PC-9 (cell line): ENCODE data around the gene CMSS1. TPM values are rescaled to one million over a fixed set of nuclear protein-coding genes. Genes with fewer than 3 reads are reported as not detected.

Experiments
- BruUV-seq: library from RNA; stranded (reverse); fragments of 400-500 nt; replicated peaks from 2 replicates; lab custom pipeline; 2021; lab: Mats Ljungman, UMichigan
- CTCF ChIA-PET: fragments of 300-600 bp; sonication (Branson Sonifier 250); formaldehyde crosslinking; loops from one replicate; lab custom pipeline; 2022; ENCODE audit warnings: antibody characterized with exemption; lab: Charles Lee
- POLR2A ChIA-PET: fragments of 300-600 bp; sonication (Branson Sonifier 250); formaldehyde crosslinking; loops from one replicate; lab custom pipeline; 2022; ENCODE audit warnings: antibody characterized with exemption; ENCODE audit not compliant: unreplicated experiment; lab: Charles Lee
- DNase-seq, 2 experiments: peaks; one replicate each; pipeline versions ENCODE4 v3.0.0 to v3.0.0-alpha.2; 2015 to 2022; ENCODE audit warnings: mixed read lengths in 1 of 2
- H2AFZ ChIP-seq: fragments of 200-600 bp; sonication (generic); 2 replicates; pipeline ENCODE4 v1.8.1; 2017; ENCODE audit warnings: antibody characterized with exemption
- H3F3A ChIP-seq: fragments of 200-600 bp; sonication (generic); 2 replicates; pipeline ENCODE4 v1.8.1; 2017; ENCODE audit warnings: antibody characterized with exemption, mild to moderate bottlenecking, low read depth; ENCODE audit not compliant: insufficient read depth
- H3K27ac ChIP-seq: fragments of 200-600 bp; sonication (generic); 2 replicates; pipeline ENCODE4 v1.6.1; 2016; ENCODE audit warnings: mixed run types
- H3K27me3 ChIP-seq: fragments of 200-600 bp; sonication (generic); 2 replicates; pipeline ENCODE4 v1.6.1; 2016; ENCODE audit warnings: low read depth, mixed run types; ENCODE audit not compliant: insufficient read depth
- H3K36me3 ChIP-seq: fragments of 200-600 bp; sonication (generic); 2 replicates; pipeline ENCODE4 v1.6.1; 2016; ENCODE audit warnings: low read depth, mixed run types
- H3K4me1 ChIP-seq: fragments of 200-600 bp; sonication (generic); replicated peaks from 2 replicates; pipeline ENCODE4 v1.6.1; 2016; ENCODE audit warnings: mixed run types; ENCODE audit not compliant: insufficient read depth
- H3K4me2 ChIP-seq: fragments of 200-600 bp; sonication (generic); 2 replicates; pipeline ENCODE4 v1.6.1; 2017; ENCODE audit warnings: mixed run types
- H3K4me3 ChIP-seq: fragments of 200-600 bp; sonication (generic); 2 replicates; pipeline ENCODE4 v1.6.1; 2016; ENCODE audit warnings: mixed run types
- H3K79me2 ChIP-seq: fragments of 200-600 bp; sonication (generic); 2 replicates; pipeline ENCODE4 v1.6.1; 2017; ENCODE audit warnings: low read depth, mixed run types
- H3K9me2 ChIP-seq: fragments of 200-600 bp; sonication (generic); 2 replicates; pipeline ENCODE4 v1.8.1; 2017; ENCODE audit warnings: mild to moderate bottlenecking; ENCODE audit not compliant: insufficient read depth
- H3K9me3 ChIP-seq: fragments of 200-600 bp; sonication (generic); 2 replicates; pipeline ENCODE4 v1.8.1; 2016; ENCODE audit warnings: low read depth; ENCODE audit not compliant: insufficient read depth
- H4K20me1 ChIP-seq: fragments of 200-600 bp; sonication (generic); 2 replicates; pipeline ENCODE4 v1.8.1; 2017; ENCODE audit not compliant: insufficient read depth
- EZH2 ChIP-seq: fragments of 200-600 bp; sonication (generic); IDR thresholded peaks from 2 replicates; pipeline ENCODE4 v1.8.0; 2017; ENCODE audit warnings: antibody characterized with exemption, low read depth
- intact Hi-C: fragments of 100-400 bp; cut with micrococcal nuclease; formaldehyde crosslinking; loops from one replicate; pipeline ENCODE4 v1.10.0; 2022; ENCODE audit not compliant: unreplicated experiment
- total RNA-seq: library from RNA; stranded (reverse); gene quantifications from 2 replicates; pipeline ENCODE4 v1.2.3, GENCODE V29; 2021
- TF ChIP-seq, protein P1 (sequence below): fragments of 200-600 bp; sonication (generic); conservative IDR thresholded peaks from 2 replicates; pipeline ENCODE4 v1.6.1; 2017; ENCODE audit warnings: mixed run types, antibody characterized with exemption, mild to moderate bottlenecking, moderate library complexity

The CMSS1 gene
- total RNA-seq, 1 experiment from 2014 or later: 98.9 TPM

DNA sequence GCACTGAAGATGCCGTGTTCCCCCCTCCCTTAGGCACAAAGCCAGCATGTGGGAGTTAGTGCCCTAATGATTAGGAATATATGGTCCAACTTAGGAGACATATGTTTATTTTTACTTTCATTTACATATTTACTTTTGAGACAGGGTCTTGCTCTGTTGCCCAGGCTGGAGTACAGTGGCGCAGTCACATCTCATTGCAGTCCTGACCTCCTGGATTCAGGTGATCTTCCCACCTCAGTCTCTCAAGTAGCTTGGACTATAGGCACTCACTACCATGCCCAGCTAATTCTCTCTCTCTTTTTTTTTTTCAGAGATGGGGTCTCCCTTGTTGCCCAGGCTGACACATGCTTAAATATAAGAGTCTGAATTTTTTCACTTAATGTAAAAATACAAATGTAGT, 391.5 kb downstream of the CMSS1 start:
- ChIA-PET POLR2A (no interaction called here), CTCF (no interaction called here)
- no peaks in the 10 kb centered on the region; the same call in 1 of the 2 replicates for H3K9me2 ChIP-seq
- H4K20me1 ChIP-seq: no peaks in the 10 kb centered on the region
- no peak for TF ChIP-seq EZH2
- H3K9me3 ChIP-seq: no peaks in the 10 kb centered on the region
- no peak overlapping the region for H3K4me2 ChIP-seq
- no peaks in the 10 kb centered on the region for H3K79me2 ChIP-seq
- no TSS peak for BruUV-seq
- no peak overlapping the region for H2AFZ ChIP-seq
- H3K36me3 ChIP-seq: no peaks in the 10 kb centered on the region
- H3K27me3 ChIP-seq: no peaks in the 10 kb centered on the region
- H3F3A ChIP-seq: no peaks in the 10 kb centered on the region
- no peaks in the 10 kb centered on the region for H3K4me1 ChIP-seq
- no peak overlapping the region for H3K4me3 ChIP-seq
- intact Hi-C loops: no loop called here
- no peak overlapping the region for H3K27ac ChIP-seq
- DNase-seq: no peak

DNA sequence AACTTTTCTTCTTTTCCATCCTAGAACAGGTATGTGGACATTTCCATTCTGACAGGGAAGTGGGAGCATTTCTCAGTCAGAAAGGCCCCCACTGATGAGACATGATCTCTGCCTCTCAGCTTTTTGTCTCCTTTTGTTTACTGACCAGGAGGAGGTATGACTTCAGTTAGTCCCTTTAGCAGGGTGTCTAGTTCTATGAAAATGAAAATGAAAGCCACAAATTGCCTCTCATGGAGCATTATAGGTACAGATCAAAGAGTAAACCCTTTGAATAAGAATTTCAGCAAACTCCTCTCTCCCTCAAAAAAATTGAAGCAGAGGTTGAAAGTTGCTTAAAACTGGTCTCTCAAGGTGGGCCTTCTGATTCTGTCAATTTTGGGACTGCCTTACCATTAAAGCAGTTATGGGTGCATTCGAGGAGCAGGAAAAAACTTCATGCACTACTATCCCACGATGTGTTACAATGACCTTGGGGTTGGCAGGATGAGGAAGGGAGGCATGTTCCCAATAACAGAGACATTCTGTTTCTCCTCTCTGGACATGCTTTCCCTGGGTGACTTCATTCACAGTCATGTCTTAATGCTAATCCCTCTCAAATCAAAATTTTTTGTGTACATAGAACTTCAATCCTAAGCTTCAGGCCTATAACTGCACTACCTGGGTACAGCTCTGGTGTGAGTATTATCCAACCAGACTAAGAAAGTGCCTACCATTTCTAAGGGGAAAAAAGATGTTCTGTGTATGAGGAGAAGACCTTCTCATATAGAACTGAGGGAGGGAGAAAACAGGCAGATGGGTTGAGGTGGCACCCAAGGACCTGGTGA, 392.5 kb downstream of the CMSS1 start:
- H3K9me2 ChIP-seq: no peaks in the 10 kb centered on the region; the same call in 1 of the 2 replicates
- H3K27ac ChIP-seq: no peak overlapping the region
- no peak for DNase-seq
- no peaks in the 10 kb centered on the region for H4K20me1 ChIP-seq
- H3K79me2 ChIP-seq: no peaks in the 10 kb centered on the region
- TF ChIP-seq EZH2: no peak
- TF ChIP-seq, protein P1, sequence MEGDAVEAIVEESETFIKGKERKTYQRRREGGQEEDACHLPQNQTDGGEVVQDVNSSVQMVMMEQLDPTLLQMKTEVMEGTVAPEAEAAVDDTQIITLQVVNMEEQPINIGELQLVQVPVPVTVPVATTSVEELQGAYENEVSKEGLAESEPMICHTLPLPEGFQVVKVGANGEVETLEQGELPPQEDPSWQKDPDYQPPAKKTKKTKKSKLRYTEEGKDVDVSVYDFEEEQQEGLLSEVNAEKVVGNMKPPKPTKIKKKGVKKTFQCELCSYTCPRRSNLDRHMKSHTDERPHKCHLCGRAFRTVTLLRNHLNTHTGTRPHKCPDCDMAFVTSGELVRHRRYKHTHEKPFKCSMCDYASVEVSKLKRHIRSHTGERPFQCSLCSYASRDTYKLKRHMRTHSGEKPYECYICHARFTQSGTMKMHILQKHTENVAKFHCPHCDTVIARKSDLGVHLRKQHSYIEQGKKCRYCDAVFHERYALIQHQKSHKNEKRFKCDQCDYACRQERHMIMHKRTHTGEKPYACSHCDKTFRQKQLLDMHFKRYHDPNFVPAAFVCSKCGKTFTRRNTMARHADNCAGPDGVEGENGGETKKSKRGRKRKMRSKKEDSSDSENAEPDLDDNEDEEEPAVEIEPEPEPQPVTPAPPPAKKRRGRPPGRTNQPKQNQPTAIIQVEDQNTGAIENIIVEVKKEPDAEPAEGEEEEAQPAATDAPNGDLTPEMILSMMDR: no peak
- H2AFZ ChIP-seq: peak overlapping the region; percentile 5
- intact Hi-C loops: no loop called here
- ChIA-PET CTCF (no interaction called here), POLR2A (no interaction called here)
- H3K4me2 ChIP-seq: peak overlapping the region; percentile 8; the same call in 1 of the 2 replicates
- H3K4me1 ChIP-seq: no peaks in the 10 kb centered on the region
- no peak overlapping the region for H3K4me3 ChIP-seq
- no peaks in the 10 kb centered on the region for H3F3A ChIP-seq
- H3K9me3 ChIP-seq: no peaks in the 10 kb centered on the region
- H3K36me3 ChIP-seq: no peaks in the 10 kb centered on the region
- BruUV-seq: no TSS peak
- no peaks in the 10 kb centered on the region for H3K27me3 ChIP-seq

DNA sequence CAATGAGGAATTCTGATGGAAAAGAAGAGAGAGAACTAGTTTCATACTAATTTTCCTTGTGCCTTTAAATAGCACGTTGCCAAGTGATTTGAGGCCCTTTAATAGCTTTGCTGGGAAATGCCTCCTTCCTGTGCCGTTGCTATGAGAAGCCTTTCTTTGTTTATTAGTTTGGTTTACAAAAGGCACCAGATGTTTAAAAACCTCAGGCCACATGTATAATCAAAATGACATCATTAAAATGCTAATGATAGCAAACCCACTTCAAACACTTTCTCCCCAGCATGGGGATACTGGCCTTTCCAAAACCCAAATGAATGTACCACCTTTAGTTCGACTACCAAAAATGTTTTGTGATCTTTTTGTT, 393.1 kb downstream of the CMSS1 start:
- no peak for TF ChIP-seq EZH2
- TF ChIP-seq, protein P1: no peak
- ChIA-PET POLR2A (no interaction called here), CTCF (no interaction called here)
- no peaks in the 10 kb centered on the region for H3K36me3 ChIP-seq
- no peak overlapping the region for H2AFZ ChIP-seq
- no peak overlapping the region for H3K4me3 ChIP-seq
- no peak overlapping the region for H3K4me2 ChIP-seq
- BruUV-seq: no TSS peak
- H3K4me1 ChIP-seq: no peaks in the 10 kb centered on the region
- no peaks in the 10 kb centered on the region for H3K79me2 ChIP-seq
- no peaks in the 10 kb centered on the region for H3K27me3 ChIP-seq
- H3K9me2 ChIP-seq: no peaks in the 10 kb centered on the region; the same call in 1 of the 2 replicates
- no peaks in the 10 kb centered on the region for H3K9me3 ChIP-seq
- no peaks in the 10 kb centered on the region for H3F3A ChIP-seq
- H4K20me1 ChIP-seq: no peaks in the 10 kb centered on the region
- H3K27ac ChIP-seq: no peak overlapping the region
- DNase-seq: no peak
- intact Hi-C loops: no loop called here
